ENCODE data around the gene RAB3C. TPM values are rescaled to one million over a fixed set of nuclear protein-coding genes. Genes with fewer than 3 reads are reported as not detected.

RAB3C gene
- total RNA-seq, 1 donor = not detected

DNA sequence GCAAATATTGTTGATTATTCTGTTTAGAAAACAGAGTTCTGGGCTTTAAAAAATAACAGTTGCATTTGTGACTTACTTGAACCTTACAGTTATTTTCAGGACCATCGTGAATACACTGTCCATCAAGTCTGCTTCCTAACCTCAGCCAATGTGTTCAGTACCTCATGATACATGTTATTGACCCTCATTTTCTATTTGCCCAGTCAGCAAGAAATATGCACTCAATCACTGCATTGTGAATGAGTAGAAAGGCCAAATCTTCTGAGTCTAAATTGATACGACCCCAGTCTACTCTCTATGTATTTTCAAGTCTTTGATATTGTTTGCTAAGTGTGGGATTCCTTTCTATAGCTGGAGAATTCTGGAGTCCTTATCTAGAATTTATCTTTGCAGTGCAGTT lies 156.2 kb downstream of the RAB3C start:
- DNase-seq (ENCODE audit: low read depth) = no peak
- TF ChIP-seq, protein P1, sequence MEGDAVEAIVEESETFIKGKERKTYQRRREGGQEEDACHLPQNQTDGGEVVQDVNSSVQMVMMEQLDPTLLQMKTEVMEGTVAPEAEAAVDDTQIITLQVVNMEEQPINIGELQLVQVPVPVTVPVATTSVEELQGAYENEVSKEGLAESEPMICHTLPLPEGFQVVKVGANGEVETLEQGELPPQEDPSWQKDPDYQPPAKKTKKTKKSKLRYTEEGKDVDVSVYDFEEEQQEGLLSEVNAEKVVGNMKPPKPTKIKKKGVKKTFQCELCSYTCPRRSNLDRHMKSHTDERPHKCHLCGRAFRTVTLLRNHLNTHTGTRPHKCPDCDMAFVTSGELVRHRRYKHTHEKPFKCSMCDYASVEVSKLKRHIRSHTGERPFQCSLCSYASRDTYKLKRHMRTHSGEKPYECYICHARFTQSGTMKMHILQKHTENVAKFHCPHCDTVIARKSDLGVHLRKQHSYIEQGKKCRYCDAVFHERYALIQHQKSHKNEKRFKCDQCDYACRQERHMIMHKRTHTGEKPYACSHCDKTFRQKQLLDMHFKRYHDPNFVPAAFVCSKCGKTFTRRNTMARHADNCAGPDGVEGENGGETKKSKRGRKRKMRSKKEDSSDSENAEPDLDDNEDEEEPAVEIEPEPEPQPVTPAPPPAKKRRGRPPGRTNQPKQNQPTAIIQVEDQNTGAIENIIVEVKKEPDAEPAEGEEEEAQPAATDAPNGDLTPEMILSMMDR (IDR thresholded peaks at IDR 0.05; ENCODE audit: insufficient read depth, low read length) = no peak
- no peak overlapping the region for H3K4me3 ChIP-seq (ENCODE audit: low read depth, low read length)

- TF ChIP-seq, protein P1 (IDR thresholded peaks at IDR 0.05; ENCODE audit: insufficient read depth, low read length) = no peak
- DNase-seq (ENCODE audit: low read depth) = no peak
These were observed 158.1 kb downstream of the RAB3C start for GRCh38 chr5:58740956-58741355.

DNA sequence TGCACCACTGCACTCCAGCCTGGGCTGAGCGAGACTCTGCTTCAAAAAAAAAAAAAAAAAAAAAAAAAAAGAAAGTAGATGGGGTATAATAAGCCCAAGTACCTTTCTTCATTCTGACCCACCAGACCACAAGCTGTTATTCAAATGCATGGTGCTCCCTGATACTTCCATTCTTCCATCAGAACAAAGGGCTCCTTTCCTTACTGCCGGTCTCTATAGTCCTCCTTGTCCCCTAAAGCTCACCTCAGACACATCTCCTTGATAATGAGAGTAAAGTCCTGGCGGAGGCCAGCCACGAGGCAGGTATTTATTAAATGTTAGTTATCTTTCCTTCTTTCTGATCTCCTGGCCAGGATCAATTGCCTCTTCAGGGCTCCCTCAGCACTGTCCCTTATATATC lies 162.5 kb downstream of the RAB3C start:
- DNase-seq (ENCODE audit: low read depth) = no peak
- H3K4me3 ChIP-seq (ENCODE audit: low read depth, low read length) = no peak overlapping the region
- TF ChIP-seq, protein P1 (IDR thresholded peaks at IDR 0.05; ENCODE audit: insufficient read depth, low read length) = no peak

More at GRCh38 chr5:58740956-58741355, 158.1 kb downstream of the RAB3C start:
- H3K4me3 ChIP-seq (ENCODE audit: low read depth, low read length) = no peak overlapping the region

DNA sequence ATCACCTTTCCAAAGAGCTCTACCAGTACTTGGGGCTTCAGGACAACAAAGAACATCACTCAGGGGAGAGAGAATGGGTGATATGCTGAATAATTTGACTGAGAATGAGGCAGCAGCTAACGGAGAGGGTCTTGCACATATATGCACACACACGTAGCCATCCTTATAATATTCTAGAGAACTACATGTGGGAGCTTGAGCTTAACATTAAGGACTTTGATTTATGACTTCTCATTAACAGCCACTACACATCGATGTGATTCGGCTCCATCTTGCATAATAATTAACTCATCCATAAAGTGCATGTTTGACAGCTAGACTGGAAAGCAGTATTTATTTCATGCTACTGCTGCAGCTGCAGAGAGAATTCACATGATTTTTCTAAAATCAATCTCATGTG lies 163.4 kb downstream of the RAB3C start:
- TF ChIP-seq, protein P1 (IDR thresholded peaks at IDR 0.05; ENCODE audit: insufficient read depth, low read length) = no peak
- DNase-seq (ENCODE audit: low read depth) = no peak
- H3K4me3 ChIP-seq (ENCODE audit: low read depth, low read length) = no peak overlapping the region

- DNase-seq (ENCODE audit: low read depth) = no peak
- H3K4me3 ChIP-seq (ENCODE audit: low read depth, low read length) = no peak overlapping the region
These were observed 167.2 kb downstream of the RAB3C start for GRCh38 chr5:58750036-58750435.

DNA sequence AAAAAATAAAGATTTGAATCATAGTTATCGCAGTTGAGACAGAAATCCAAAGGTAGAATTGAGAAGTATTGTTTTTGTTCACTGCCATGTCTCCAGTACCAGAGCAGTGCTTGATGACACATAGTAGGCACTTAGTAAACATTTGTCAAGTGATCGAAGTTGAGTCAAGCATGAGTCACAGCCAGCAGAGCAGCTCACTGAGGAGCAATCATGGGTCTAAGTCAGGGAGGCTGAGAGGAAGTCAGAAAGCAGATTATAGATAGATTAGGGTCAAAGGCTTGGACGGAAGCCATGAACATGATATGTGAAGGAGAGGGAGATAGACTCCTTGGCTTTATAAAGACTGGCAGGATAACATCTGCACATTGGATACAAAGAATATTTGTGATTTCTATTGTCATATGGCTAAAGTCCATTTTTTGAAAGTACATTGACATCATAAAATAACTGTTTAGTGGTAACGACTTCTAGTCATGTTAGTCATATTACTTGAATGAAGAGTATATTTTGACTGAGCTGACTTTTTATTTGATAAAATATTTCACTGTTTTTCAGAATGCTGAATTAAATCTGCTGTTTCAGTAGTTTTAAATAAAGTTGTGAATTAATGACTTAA lies 168.5 kb downstream of the RAB3C start:
- no peak overlapping the region for H3K4me3 ChIP-seq (ENCODE audit: low read depth, low read length)
- DNase-seq (ENCODE audit: low read depth) = peak; percentile 4
- TF ChIP-seq, protein P1 (IDR thresholded peaks at IDR 0.05; ENCODE audit: insufficient read depth, low read length) = no peak

More at GRCh38 chr5:58750036-58750435, 167.2 kb downstream of the RAB3C start:
- TF ChIP-seq, protein P1 (IDR thresholded peaks at IDR 0.05; ENCODE audit: insufficient read depth, low read length) = no peak

- no peak for DNase-seq (ENCODE audit: low read depth)
- H3K4me3 ChIP-seq (ENCODE audit: low read depth, low read length) = no peak overlapping the region
- TF ChIP-seq, protein P1 (IDR thresholded peaks at IDR 0.05; ENCODE audit: insufficient read depth, low read length) = no peak
These were observed 169.2 kb downstream of the RAB3C start for GRCh38 chr5:58752104-58752503.
